22Rv1 (cell line): ENCODE data around the gene OLFM1.

Experiments
- H3K27ac ChIP-seq: fragments of 450-650 bp; 2 replicates; pipeline ENCODE4 v1.5.1; 2017
- CTCF ChIP-seq: fragments of 450-650 bp; IDR thresholded peaks from 2 replicates; pipeline ENCODE4 v1.5.1; 2017; ENCODE audit warnings: mild to moderate bottlenecking
- ZFX ChIP-seq: fragments of 450-650 bp; IDR thresholded peaks from 2 replicates; pipeline ENCODE4 v1.6.1; 2017; ENCODE audit warnings: antibody characterized with exemption, borderline replicate concordance

OLFM1 gene

GRCh38 chr9:135088348-135088978 is 995 bp downstream of the OLFM1 start:
- no peak overlapping the region for H3K27ac ChIP-seq

GRCh38 chr9:135088979-135089847 is 1.7 kb downstream of the OLFM1 start:
- H3K27ac ChIP-seq, result no peak overlapping the region
- TF ChIP-seq ZFX, result no peak
- TF ChIP-seq CTCF, result no peak

More at GRCh38 chr9:135088348-135088978, 995 bp downstream of the OLFM1 start:
- TF ChIP-seq ZFX (no peak), CTCF (no peak)

- H3K27ac ChIP-seq, result no peak overlapping the region
- TF ChIP-seq CTCF, result no peak
- no peak for TF ChIP-seq ZFX
These were observed 2.6 kb downstream of the OLFM1 start for GRCh38 chr9:135090081-135090480.

- H3K27ac ChIP-seq, result no peak overlapping the region
- TF ChIP-seq CTCF (no peak), ZFX (no peak)
These were observed 3.1 kb downstream of the OLFM1 start for GRCh38 chr9:135090547-135090946.

GRCh38 chr9:135091545-135091944 is 4.1 kb downstream of the OLFM1 start:
- no peak overlapping the region for H3K27ac ChIP-seq
- TF ChIP-seq ZFX (no peak), CTCF (no peak)

- H3K27ac ChIP-seq, result no peak overlapping the region
- no peak for TF ChIP-seq ZFX
- TF ChIP-seq CTCF, result no peak
These were observed 5.6 kb downstream of the OLFM1 start for GRCh38 chr9:135093111-135093510.
